ENCODE results near the gene GATA2.

GRCh38 chr3:128482666-128483656, 10.0 kb downstream of the GATA2 start:
- no peak for TF ChIP-seq CTCF (IDR thresholded peaks at IDR 0.05; ENCODE audit: insufficient read depth, low read length)
- no peak for TF ChIP-seq POLR2AphosphoS5 (IDR thresholded peaks at IDR 0.05; ENCODE audit: low read depth)
- no peak for TF ChIP-seq GABPA (IDR thresholded peaks at IDR 0.05; ENCODE audit: low read depth)
- TF ChIP-seq REST (IDR thresholded peaks at IDR 0.05; ENCODE audit: insufficient replicate concordance, low read depth) = no peak
